ENCODE data around the gene BDH1. TPM values are rescaled to one million over a fixed set of nuclear protein-coding genes. Genes with fewer than 3 reads are reported as not detected.

BDH1 gene
- polyA plus RNA-seq, 1 of the 3 experiments (the other 2 are of a cell fraction), result 19.8 TPM

GRCh38 chr3:197549261-197549885, 6.4 kb downstream of the BDH1 start (continued):
- TF ChIP-seq GABPA (IDR thresholded peaks at IDR 0.05; ENCODE audit: low read depth), result no peak
- TF ChIP-seq FOXJ3 (CRISPR knock-in tag; IDR thresholded peaks at IDR 0.05), result no peak
- TF ChIP-seq, protein P1, sequence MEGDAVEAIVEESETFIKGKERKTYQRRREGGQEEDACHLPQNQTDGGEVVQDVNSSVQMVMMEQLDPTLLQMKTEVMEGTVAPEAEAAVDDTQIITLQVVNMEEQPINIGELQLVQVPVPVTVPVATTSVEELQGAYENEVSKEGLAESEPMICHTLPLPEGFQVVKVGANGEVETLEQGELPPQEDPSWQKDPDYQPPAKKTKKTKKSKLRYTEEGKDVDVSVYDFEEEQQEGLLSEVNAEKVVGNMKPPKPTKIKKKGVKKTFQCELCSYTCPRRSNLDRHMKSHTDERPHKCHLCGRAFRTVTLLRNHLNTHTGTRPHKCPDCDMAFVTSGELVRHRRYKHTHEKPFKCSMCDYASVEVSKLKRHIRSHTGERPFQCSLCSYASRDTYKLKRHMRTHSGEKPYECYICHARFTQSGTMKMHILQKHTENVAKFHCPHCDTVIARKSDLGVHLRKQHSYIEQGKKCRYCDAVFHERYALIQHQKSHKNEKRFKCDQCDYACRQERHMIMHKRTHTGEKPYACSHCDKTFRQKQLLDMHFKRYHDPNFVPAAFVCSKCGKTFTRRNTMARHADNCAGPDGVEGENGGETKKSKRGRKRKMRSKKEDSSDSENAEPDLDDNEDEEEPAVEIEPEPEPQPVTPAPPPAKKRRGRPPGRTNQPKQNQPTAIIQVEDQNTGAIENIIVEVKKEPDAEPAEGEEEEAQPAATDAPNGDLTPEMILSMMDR (IDR thresholded peaks at IDR 0.05), result no peak

GRCh38 chr3:197547306-197548011, 8.3 kb downstream of the BDH1 start:
- H3K4me1 ChIP-seq (ENCODE audit: control insufficient read depth in 1 of 2, insufficient read depth in 2 of 2, low read depth in 1 of 2, low read length in 1 of 2), result peaks cover 0 to 2% of the 10 kb centered on the region in 2 experiments; a peak in 1 of 4 replicates
- no peaks in the 10 kb centered on the region for H3K9me2 ChIP-seq
- no peak overlapping the region for H3K4me3 ChIP-seq (ENCODE audit: low read depth in 2 of 2, low read length in 1 of 2)
- 91% methylated on average over 11 of the region's 11 CpGs for WGBS (ENCODE audit: low lambda C conversion rate)
- no peak overlapping the region for H3K27ac ChIP-seq (ENCODE audit: low read depth in 2 of 2, low read length in 1 of 2)
- no peaks in the 10 kb centered on the region for H3K27me3 ChIP-seq (ENCODE audit: insufficient read depth)
- H3K36me3 ChIP-seq (replicated peaks in 1 of 2; ENCODE audit: control insufficient read depth in 1 of 2, insufficient read depth in 2 of 2, low read length in 1 of 2), result no peaks in the 10 kb centered on the region
- no peak for DNase-seq
- no peak overlapping the region for H2AFZ ChIP-seq (ENCODE audit: low read depth)
- ChIA-PET CTCF (interaction anchor here (1.3 kb wide), 2 partner anchors 9 to 51 kb away, joined by 3 to 4 read pairs; partner anchors contain the start of gene BDH1), POLR2A (interaction anchor here (0.8 kb wide), 1 partner anchor 20 kb away, joined by 3 read pairs; no protein-coding TSS in a partner anchor)
- no peaks in the 10 kb centered on the region for H3F3A ChIP-seq (replicated peaks; ENCODE audit: insufficient read depth)
- no peak overlapping the region for H3K4me2 ChIP-seq
- TF ChIP-seq JUND (IDR thresholded peaks at IDR 0.05) (no peak), GATA2 (CRISPR knock-in tag; IDR thresholded peaks at IDR 0.05) (no peak), ELF1 (IDR thresholded peaks at IDR 0.05) (no peak), IRF3 (IDR thresholded peaks at IDR 0.05; ENCODE audit: low read depth, low read length) (no peak), CHD2 (IDR thresholded peaks at IDR 0.05; ENCODE audit: low read length, partially characterized antibody) (no peak), TCF12 (IDR thresholded peaks at IDR 0.05) (no peak), MXI1 (IDR thresholded peaks at IDR 0.05; ENCODE audit: low read depth, low read length) (no peak), TAF1 (IDR thresholded peaks at IDR 0.05; ENCODE audit: borderline replicate concordance, low read depth, low read length) (no peak), RAD21 (IDR thresholded peaks at IDR 0.05; ENCODE audit: low read length) (no peak), NRF1 (IDR thresholded peaks at IDR 0.05; ENCODE audit: low read depth, low read length) (no peak), POLR2AphosphoS5 (IDR thresholded peaks at IDR 0.05; ENCODE audit: low read depth, low read length) (no peak), SIN3A (IDR thresholded peaks at IDR 0.05; ENCODE audit: borderline replicate concordance, low read depth, low read length) (no peak), ZBTB33 (IDR thresholded peaks at IDR 0.05; ENCODE audit: borderline replicate concordance, low read depth) (no peak), FOXM1 (IDR thresholded peaks at IDR 0.05; ENCODE audit: low read depth) (no peak), EP300 (IDR thresholded peaks at IDR 0.05; ENCODE audit: borderline replicate concordance in 1 of 2, low read depth in 1 of 2, low read length in 1 of 2) (no peak)
- TF ChIP-seq, protein P2, sequence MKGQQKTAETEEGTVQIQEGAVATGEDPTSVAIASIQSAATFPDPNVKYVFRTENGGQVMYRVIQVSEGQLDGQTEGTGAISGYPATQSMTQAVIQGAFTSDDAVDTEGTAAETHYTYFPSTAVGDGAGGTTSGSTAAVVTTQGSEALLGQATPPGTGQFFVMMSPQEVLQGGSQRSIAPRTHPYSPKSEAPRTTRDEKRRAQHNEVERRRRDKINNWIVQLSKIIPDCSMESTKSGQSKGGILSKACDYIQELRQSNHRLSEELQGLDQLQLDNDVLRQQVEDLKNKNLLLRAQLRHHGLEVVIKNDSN (IDR thresholded peaks at IDR 0.05; ENCODE audit: borderline replicate concordance, low read depth), result no peak
- TF ChIP-seq, protein P3, sequence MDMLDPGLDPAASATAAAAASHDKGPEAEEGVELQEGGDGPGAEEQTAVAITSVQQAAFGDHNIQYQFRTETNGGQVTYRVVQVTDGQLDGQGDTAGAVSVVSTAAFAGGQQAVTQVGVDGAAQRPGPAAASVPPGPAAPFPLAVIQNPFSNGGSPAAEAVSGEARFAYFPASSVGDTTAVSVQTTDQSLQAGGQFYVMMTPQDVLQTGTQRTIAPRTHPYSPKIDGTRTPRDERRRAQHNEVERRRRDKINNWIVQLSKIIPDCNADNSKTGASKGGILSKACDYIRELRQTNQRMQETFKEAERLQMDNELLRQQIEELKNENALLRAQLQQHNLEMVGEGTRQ (IDR thresholded peaks at IDR 0.05; ENCODE audit: borderline replicate concordance, low read depth, low read length), result no peak
- no peaks in the 10 kb centered on the region for H3K79me2 ChIP-seq (ENCODE audit: insufficient read depth)
- H4K20me1 ChIP-seq (ENCODE audit: insufficient read depth), result no peaks in the 10 kb centered on the region
- no peak overlapping the region for H3K9ac ChIP-seq
- H3K9me3 ChIP-seq, result no peaks in the 10 kb centered on the region

Measured in SK-N-SH (cell line).